NCI-H187 (cell line): ENCODE measurements around the gene RNF151.

Experiments
- DNase-seq, 2 experiments: peaks; one replicate each; lab custom pipeline; 2025; lab: John Stamatoyannopoulos, UW

RNF151 gene

DNA sequence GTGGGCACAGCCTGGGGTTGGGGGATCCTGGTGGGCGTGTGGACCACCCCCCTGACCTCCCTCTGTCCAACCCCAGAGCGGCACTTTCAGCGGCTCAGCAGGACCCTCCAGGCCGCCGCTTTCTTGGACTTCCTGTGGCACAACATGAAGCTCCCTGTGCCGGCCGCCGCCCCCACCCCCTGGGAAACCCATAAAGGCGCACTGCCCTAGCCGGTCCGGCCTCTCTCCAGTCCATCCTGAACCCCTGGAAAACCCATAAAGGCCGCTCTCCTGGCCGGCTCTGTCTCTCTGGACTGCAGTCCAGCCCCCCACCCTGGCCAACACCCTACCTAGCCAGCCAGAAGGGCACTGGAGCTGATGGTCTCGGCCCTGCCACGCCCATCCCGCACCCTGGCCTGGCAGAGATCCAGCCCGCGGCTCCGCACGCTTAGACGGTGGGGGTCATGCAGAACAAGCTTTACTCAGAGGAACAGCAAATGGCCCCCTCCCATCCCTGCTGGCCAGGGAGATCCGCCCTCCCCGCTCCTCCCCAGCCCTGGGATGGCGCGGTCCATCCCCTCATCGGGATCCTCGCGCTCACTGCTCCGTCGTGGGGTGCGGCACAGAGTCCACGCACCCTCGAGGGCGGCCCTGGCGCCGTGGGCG is 11.9 kb downstream of the RNF151 start:
- no peak for DNase-seq

DNA sequence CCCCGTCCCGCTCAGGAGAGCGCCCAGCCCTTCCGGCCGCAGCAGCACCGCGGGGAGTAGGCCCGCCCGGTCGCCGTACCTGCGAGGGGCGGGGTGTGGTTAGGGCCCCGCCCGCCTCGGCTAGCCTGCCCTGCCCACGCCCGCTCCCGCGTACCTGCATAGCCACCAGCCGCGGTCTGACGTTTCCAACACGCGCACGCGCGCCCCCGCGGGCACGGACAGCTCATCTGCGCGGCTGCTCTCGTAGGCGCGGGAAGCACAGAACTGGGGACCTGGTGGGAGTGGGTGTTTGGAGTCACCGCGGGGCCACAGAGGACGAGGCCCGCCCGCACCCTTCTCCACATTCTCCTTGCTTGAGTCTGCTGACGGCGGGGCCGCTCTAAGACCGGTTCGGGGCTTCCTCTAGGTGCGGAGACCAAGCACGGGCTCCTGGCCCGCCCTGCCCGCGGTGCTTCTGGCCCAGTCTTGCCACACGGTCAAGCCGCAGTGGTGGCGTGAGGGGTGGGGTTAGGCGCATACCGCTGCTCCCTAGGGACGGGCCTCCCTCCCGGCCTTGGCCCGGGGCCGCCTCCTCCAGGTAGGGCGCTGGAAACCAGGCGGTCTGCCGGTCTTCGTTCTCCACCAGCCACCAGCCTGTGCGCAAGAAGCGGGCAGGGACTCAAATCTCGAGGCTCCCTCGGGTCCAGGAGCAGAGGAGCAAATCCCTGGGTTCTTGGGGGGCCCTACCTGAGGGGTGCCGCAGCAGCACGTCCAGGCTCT is 12.8 kb downstream of the RNF151 start:
- peak; percentile 19 to 58 for DNase-seq

DNA sequence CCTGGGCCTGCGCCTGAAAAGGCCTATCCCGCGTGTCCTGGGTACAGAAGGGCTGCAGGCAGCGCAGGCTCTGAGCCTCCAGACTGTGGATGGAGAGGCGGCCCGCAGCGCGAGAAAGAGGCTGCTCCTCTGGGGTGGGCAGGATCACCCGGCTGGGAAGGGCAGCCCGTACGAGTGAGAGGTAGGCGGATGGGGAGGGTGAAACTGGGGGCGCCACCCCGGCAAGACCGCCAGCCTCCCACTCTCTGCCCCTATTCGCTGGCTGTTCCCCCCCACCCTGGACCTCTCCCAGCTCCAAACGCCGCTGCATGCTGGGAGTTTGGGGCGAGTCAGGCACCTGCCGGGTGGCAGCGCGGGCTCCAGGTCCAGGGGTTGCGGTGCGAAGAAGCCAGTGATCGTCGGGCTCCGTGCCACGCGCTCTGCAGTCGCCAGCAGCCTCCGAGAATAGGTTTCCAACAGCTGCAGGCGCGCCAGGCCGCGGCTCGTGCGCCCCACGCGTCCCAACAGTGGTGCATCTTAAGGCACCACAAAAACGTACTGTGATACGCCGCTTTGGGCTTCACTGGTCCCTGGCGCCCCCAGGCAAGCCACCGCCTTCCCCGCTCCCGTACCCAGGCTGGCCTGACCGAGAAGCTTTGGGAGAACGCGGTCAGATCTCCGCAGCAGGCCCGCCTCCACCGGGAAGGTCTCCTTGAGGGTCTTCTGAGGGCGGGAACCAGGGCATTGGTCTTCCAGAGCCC is 13.5 kb downstream of the RNF151 start:
- DNase-seq, result no peak

DNA sequence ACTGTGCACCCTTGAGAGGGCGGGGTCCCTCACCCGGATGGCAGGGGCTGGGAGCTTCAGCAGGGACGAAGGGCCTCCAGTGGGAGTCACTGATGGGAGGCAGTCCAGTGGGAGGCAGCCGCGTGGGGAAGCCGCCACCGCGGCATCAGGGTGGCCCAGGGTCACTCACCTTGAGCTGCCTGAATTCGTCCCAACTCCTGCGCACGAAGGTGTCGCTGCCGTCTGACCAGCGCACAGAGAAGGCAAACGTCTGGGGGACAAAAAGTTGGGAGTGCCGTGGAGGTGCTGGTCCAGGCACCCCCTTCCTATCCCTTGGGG is 14.1 kb downstream of the RNF151 start:
- DNase-seq, result no peak

DNA sequence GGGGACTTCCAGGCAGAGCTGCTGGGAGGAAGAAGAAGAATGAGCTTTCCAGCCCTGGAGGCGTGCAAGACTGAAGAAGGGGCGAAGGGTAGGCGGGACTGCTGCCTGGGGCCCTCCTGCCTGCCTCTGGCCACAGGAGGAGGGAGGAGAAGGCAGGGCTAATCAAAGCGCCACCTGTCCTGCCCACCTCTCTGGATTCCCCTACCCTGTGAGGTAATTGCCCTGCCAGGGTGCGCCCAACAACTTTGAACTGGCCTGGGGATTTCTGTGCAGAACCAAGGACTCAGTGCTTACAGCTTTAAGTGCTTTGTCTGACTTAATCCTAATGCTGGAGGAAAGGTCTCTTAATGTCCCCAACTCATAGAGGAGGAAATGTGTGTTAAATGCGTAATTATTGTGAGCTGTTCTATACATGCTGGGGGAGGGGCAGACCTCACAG is 14.8 kb downstream of the RNF151 start, which contains the start of gene NOXO1:
NOXO1 (minus strand) TSS at position 72 of the 439 bp plus-strand sequence. CDS start 290 bp downstream, outside the sequence.
- no peak for DNase-seq

DNA sequence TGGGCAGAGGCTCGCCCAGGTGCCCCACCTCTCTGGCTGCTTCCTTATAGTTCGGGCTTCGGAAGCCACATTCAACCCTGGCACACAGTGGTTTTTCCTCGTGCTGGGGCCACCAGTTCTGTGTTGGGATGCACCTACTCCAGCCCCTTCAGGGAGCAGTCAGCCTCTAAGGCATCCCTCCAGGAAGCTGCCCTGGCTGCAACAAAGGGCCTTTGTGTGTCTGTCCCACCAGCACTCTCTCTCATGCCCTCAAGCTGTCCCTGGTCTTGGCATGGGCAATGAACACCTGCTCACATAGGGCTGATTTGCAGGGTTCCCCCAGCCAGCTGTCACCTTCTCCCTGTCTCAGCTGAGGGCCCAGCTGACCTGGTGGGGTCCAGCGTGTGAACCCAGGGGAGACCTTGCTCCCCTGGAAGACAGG is 15.4 kb downstream of the RNF151 start:
- no peak for DNase-seq

DNA sequence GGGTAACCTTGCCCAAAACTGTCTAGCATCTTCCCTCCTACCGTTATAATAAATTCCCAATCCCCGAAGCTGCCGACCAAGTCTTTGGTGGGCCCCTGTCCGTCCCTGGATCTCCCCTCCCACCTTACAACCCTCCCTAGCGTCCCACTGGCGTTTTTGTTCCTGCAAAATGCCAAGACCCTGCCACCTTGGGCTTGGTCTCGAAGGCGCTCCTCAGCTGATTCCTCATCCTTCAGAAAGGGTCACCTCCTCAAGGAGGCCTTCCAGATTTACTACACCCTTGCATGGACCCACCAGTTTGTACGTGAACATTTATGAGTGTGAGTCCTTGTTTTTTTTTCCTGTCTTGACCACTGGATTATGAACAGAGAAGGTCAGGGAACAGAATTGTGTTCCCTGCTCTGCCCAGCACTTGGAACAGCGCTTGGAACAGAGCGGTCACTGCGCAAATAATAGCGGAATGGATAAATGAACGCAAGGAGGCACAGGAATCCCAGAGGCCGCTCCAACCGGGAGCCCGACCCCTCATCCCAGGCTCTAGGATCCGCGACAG is 16.4 kb downstream of the RNF151 start:
- DNase-seq, result no peak

DNA sequence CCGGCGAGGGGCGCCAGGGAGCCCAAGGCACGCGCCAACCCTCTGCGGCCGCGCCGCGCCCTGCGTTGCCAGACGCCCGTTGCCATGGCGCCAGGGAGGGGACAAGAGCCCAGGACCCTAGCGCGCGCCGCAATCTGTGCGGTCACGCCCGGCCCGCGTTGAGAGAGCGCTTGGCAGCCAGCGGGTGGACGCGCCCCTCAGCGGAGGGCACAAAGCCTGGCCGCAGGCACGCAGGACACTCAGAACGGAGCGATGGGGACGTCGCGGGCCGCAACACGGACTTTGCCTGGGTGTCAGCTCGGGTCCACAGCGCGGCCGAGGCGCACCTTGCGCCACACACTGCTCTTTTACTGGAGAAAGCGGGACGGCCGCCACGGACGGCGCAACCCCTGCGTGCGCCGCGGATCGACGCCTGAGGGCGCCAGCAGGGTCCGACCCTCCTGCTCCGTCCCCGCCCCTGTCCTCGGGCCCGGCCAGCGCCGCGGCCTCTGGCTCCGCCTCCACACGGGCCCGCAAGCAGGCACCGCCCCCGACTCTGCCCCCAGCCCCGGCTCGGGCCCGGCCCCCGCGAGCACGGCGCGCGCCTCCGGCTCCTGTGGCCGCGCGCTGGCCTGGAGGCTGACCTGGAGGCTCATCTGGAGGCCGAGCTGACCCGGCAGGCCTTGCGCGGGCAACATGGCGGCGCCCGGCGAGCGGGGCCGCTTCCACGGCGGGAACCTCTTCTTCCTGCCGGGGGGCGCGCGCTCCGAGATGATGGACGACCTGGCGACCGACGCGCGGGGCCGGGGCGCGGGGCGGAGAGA is 17.1 kb downstream of the RNF151 start, which contains the start of gene GFER:
GFER (plus strand) TSS at position 650 of the 803 bp plus-strand sequence; CDS start at position 676, 26 bp downstream.
- DNase-seq, result peak; percentile 86 to 92

DNA sequence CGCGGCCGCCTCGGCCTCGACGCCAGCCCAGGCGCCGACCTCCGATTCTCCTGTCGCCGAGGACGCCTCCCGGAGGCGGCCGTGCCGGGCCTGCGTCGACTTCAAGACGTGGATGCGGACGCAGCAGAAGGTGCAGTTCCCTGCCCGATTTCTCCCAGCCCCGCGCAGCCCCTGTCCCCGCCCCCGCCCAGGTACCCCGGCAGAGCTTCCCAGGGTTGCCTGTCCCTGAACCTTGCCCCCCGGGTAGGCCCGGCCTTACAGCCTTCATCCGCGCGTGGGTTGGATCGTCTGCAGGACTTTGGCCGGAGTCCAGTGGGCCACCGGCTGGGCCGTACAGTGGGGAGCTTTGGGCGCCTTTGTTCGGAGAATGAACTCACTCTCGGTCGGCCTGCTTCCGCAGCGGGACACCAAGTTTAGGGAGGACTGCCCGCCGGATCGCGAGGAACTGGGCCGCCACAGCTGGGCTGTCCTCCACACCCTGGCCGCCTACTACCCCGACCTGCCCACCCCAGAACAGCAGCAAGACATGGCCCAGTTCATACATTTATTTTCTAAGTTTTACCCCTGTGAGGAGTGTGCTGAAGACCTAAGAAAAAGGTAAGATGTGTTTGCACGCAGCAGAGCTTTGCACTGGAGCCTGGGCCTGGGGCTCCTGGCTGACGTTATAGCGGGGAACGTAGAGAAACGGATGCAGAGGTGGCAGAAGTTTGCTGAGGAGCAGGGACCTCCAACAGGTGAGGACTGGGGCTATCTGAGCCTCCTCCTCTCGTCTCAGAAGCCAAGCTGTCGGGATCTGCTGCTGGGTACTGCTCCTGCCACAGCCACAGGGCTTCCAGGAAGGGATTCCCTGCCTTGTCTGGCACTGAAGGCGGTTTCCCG is 17.9 kb downstream of the RNF151 start:
- DNase-seq, result no peak

DNA sequence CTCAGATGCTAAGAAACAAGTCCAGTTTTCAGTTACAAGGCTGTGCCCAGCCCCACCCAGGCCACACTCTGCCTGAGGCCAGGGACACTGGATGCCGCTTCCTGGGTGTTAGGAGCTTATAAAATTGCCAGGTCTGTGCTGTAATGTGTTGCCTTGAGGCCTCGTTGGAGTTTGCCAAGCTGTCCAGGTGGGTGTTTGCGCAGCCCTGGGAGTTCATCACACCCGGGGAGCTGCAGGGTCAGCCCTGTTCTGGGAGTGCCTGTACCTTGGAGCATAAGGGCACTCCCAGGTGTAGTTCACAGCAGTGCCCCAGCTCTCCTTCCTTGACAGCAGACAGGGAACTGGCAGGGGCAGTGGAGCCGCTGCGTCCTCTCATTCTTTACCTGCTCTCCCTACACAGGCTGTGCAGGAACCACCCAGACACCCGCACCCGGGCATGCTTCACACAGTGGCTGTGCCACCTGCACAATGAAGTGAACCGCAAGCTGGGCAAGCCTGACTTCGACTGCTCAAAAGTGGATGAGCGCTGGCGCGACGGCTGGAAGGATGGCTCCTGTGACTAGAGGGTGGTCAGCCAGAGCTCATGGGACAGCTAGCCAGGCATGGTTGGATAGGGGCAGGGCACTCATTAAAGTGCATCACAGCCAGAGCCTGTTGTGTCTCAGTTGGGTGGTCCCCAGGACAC is 19.0 kb downstream of the RNF151 start:
- DNase-seq, result no peak

DNA sequence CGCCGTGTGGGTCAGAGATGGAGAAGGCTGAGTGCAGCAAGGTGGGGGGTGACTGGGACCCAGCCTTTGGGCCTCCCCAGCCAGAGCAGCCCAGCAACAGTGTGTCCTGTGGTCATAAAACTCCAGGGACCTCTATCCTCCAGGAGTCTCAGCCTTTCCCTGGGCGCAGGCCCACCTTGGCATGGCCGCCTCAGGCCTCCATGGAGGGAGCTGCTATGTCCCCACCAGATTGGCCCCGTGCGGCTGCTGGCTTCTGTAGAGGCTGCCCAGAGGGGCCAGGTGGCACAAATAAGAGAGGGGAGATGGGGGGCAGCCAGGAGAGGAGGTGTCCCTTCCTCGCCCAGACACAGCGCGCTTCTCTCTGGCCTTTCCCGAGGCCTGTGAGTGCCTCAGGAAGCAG is 20.5 kb downstream of the RNF151 start:
- DNase-seq, result no peak

DNA sequence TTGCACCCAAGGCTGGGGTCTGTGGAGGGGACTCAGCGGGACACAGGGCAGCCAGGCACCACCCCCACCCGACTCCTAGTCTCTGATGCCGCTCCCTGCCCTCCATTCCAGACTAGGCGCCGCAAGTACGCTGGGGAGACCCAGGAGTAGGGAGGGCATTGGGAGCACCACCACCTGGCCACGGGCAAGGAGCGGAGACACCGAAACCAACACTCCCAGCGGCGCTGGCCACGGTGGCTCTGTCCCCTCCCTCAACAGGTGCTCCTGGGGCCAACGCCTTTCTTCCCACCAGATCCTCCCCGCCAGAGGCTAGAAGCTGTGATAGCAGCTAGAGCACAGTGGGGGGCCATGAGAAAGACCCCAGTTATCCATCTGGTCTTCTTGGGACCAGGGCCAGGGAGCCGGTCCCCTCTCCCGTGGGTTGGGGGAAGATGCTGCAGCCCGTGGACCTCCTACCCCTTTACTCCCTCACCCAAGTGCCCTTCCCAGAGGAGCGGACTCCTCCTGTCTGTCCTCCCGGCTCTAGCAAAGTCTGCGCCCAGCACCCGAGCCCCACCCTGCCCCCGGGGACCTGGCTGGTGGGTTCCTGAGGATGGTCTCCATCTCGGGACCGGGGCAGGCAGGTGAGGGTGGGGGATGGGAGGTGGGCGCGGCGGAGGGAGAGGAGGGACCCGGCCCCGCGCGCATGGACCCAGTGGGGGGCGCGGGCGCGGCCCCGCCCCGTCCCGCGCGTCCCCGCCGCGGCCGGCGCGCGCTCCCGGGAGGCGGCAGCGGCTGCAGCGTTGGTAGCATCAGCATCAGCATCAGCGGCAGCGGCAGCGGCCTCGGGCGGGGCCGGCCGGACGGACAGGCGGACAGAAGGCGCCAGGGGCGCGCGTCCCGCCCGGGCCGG is 22.8 kb downstream of the RNF151 start, which contains the start of gene SYNGR3:
SYNGR3 (plus strand) TSS at position 762 of the 892 bp plus-strand sequence. CDS start 133 bp downstream, outside the sequence.
- peak; percentile 55 to 71 for DNase-seq

DNA sequence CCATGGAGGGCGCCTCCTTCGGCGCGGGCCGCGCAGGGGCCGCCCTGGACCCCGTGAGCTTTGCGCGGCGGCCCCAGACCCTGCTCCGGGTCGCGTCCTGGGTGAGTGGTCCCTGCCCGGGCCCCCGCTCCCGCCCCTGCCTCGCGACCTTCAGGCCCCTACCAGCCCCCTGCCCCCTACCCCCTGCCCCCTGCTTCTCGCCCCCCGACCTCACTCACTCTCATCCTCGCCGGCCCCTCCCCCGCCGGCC is 23.4 kb downstream of the RNF151 start:
- DNase-seq, result no peak

DNA sequence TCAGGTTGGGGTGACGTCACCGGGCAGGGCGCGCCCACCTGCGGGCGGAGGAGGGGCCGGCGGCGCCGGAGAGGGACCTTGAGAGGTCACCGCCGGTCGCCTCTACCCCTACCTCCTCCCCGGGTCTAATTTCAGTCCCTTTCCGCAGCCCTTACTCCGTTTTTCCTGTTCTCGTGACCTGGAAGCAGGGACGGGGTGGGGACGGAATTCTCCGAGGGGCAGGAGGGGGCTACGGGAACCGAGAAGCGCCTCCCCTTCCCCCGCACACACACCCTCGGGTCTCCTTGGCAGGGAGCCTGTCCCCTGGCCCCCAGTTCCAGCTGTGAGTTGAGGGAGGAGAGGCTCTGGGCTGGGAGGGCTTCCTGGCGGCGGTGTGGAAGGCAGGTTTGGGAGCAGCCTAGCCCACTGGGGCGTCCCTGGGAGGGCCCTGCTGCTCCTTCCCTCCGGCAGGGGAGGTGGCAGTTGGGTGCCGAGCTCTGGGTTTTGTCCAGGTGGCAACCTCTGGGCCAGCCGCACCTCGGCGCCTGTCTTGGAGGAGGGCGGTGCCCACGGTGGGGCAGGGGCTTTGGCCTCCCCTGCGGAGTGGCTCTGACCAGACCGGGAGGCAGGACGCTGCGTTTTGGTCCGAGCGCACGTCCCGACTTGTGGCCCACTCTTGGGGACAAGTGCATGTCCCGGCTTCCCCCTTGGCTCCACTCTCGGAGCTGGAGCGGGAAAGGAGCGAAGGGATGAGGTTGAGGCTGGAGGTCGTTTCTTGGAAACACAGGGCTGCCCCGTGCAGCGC is 23.9 kb downstream of the RNF151 start:
- no peak for DNase-seq

DNA sequence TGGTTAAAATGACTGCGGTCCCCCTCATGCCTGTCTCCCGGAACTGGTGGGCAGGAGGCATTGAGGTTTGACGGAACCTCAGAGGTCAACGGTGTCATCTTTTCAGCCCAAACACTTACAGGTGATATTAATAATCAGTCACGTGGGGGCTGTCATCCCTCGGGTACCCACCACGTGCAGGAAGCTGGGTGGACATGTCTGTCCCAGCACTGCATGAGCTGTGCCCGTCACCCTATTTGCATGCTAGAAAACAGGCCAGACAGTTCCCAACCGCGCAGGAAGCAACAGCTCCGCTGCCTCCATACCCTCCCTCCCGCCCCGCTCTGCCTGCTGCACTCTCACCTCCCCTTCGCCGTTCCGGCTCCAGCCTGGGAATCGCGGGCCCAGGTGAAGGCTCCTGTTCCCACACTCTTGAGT is 24.5 kb downstream of the RNF151 start:
- no peak for DNase-seq

DNA sequence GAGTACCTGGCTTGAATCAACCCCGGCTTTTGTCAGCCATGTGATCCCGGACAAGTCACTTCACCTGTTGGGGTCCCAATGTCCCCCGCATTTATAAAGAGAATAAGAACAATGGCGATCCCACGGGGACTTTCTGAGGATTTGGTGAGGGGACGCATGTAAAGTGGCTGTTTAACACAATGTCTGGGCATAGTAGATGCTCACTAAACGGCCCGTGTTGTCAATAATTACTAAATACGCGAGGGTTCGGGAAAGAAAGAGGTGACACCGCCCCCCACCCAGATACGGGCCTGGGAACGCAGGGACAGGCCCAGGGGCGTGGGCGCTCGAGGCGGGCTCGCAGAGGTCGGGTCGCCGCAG is 24.9 kb downstream of the RNF151 start:
- DNase-seq, result no peak

DNA sequence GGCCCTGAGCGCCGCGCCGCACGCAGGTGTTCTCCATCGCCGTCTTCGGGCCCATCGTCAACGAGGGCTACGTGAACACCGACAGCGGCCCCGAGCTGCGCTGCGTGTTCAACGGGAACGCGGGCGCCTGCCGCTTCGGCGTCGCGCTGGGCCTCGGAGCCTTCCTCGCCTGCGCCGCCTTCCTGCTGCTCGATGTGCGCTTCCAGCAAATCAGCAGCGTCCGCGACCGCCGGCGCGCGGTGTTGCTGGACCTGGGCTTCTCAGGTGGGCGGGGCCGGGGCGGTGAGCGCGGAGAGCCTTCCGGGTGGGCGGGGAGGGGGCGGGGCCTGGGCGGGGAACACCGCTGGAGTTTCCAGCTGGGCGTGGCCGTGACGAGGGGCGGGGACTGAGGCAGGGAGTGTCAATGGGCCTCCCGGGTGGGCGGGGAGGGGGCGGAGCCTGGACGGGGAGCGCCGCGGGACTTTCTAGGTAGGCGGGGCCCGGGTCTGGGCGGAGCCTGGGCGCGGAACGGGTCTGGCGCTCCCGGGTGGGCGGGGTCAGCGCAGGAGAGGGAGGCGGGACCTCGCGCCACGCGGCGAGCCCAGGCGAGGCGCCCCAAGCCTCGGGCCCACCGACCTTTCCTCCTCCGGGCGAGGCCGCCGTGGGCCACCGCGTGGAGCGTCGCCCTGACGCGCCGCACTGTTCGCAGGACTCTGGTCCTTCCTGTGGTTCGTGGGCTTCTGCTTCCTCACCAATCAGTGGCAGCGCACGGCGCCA is 25.5 kb downstream of the RNF151 start:
- DNase-seq, result peak; percentile 31 to 94
